Raji (cell line): ENCODE measurements around the gene SYMPK.

ENCODE experiments used
- POLR2A ChIP-seq: IDR thresholded peaks from 2 replicates; pipeline ENCODE4 v1.6.1; 2011; ENCODE audit warnings: low read depth, low read length, control low read depth; ENCODE audit not compliant: insufficient read depth

The SYMPK gene

DNA sequence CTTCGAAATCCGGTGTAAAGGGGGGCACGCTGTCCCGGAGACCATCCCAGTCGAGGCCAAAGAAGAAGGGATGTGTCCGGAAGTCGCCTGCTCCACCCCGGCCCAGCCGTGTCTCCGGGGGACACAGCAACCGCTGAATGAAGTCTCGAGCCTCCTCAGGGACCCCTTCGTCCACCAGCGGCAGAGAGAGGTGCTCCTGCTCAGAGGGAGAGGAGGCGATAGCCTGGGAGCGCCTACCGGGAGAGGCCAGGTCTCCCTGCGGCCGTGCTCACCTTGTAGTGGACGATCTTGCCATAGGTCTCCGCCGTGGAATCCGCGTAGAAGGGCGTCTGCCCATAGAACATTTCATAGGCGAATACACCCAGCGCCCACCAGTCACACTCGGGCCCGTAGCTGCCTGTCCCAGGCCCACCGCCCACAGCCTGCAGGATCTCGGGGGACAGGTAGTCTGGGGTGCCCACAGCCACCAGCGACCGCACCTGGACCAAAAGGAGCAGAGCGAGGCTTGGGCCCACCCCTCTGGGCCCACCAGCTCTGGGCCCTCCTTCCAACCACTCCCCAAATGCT lies 85.5 kb downstream of the SYMPK start:
- no peak for TF ChIP-seq POLR2A

DNA sequence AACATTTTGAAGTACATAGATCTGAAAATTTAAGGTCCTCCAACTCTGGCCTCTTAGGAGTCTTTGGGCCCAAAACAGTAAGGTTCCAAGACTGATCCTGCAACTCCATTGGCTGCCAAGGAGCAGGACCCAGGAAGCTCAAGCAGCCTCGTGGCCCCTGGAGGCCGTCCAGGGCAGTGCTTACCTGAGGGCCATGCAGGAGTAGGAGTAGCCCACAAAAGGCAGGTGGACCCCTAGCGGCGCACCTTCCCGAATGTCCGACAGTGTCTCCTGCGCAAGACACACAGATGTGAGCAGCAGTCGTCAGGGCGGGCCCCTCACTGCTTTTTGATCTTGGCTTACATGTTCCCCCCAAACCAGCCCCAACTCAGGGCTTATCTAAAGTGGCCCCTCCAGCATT lies 88.2 kb downstream of the SYMPK start:
- TF ChIP-seq POLR2A = no peak

- no peak for TF ChIP-seq POLR2A
These were observed 89.6 kb downstream of the SYMPK start for GRCh38 chr19:45773384-45773783.

DNA sequence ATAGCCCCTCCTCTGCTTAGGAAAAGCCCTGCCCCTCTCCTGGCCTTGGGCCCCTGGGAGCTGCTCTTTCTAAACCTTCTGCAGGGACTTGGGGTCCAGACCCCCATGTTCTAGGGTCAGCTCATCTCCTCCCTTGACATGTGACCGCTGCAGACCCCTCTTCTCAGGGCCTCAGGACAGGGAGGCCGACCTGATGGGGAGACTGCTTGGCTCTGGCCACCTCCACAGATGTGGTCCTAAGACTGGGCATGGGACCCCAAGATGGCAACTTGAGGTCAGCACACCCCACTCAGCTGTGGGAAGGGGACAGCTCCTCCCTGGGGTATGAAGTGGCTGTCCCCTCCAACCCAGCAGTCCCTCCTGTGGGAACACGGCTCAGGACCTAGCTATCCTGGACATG lies 90.0 kb downstream of the SYMPK start:
- TF ChIP-seq POLR2A = no peak

DNA sequence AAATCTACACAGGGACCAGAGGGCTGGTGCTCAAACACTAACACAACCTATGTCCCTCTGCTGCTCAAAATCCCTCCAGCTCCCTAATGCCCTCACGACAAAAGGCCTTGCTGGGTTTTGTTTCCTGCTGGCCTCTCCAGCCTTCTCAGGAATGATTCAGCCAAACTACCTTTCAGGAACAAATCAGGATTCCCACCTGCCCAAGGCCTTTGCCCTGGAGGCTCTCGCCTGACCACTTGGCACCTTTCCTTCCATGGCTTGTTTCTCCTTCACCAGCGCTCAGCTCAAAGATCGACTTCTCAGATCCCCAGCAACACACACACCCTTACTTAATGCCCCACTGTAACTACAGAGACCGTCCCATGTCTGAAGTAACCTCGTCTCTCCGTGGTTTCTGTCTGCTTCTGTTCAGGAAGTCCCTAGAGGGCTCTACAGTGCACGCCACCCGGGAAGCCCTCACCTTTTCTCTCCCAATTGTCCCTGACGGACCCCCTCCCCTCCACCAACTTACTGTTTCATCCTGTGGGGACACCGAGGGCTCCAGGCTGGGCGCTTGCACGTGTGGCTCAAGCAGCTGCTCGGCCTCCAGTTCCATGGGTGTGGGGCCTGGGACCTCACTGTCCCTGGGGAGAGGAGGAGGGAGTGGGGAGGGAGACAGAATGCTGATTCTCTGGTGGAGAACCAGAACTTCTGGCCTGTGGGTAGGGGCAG lies 90.7 kb downstream of the SYMPK start:
- TF ChIP-seq POLR2A = no peak

DNA sequence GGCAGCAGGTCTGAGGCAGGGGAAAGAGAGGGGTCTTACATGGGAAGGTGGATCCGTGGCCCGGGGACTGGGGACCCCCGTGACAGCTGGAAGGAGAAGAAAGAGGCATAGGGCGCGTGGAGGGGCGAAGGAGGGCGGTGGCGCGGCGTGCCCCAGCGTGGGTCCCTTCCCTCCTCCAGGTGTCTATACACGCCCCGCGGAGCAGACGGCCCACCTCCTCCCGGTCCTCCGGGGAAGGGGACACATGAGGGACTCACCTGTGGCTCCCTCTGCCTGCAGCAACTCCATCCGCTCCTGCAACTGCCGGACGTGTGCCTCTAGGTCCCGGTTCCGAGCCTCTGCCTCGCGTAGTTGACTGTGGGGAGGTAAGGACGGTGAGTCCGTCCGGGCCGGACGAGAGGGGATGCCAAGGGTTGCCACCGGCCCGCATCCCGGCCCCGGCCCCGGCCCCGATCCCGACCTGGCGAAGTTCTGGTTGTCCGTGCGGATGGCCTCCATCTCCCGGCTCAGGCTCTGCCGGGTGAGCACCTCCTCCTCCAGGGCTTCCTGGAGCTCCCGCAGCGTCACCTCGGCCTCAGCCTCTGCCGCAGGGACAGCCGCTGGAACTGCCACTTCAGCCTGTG lies 91.5 kb downstream of the SYMPK start:
- no peak for TF ChIP-seq POLR2A

GRCh38 chr19:45770192-45771101 lies 92.5 kb downstream of the SYMPK start:
- 0 out of 2 replicates have a peak, but pooled peaks have one; percentile 1 for TF ChIP-seq POLR2A

DNA sequence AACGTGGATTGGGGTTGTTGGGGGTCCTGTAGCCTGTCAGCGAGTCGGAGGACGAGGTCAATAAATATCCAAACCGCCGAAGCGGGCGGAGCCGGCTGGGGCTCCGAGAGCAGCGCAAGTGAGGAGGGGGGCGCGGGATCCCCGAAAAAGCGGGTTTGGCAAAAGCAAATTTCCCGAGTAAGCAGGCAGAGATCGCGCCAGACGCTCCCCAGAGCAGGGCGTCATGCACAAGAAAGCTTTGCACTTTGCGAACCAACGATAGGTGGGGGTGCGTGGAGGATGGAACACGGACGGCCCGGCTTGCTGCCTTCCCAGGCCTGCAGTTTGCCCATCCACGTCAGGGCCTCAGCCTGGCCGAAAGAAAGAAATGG lies 93.1 kb downstream of the SYMPK start:
- no peak for TF ChIP-seq POLR2A

DNA sequence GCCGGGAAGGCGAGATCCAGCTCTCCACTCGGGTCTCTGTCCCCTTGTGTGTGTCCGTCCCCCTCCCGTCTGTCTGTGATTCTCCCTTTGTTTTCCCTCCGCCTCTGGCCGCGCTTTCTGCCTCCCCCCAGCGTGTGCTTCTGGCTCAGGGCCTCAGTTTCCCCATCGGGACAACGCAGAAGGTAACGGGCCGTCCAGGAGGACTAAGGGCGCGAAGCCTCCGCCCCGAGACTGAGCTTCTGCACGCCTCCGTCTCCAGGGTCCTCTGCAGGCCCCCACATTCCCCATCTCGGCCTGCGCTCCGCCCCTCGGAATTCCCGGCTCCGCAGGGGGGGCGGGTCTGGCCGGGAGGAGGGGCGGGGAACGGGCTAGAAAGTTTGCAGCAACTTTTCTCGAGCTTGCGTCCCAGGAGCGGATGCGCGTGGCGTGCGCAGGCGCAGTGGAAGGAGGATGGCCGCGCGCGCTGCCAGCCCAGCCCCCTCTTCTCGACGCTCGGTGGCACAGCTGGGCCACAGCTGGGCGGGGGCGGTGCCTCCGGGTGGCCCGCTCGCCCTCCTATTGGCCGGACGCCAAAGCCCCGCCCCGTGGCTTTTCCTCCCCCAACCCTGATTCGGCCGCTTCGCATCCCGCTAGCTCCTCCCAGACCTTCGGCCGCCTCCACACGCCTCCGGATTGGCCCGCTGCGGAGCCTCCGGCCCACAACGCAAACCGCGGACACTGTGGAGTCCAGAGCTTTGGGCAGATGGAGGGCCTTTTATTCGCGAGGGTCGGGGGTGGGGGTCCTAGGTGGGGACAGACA lies 93.8 kb downstream of the SYMPK start, which contains the start of gene SIX5:
Gene SIX5 (minus strand): TSS at position 269 of the 799 bp plus-strand sequence. CDS start 408 bp downstream, outside the sequence.
- TF ChIP-seq POLR2A = peak; percentile 56

DNA sequence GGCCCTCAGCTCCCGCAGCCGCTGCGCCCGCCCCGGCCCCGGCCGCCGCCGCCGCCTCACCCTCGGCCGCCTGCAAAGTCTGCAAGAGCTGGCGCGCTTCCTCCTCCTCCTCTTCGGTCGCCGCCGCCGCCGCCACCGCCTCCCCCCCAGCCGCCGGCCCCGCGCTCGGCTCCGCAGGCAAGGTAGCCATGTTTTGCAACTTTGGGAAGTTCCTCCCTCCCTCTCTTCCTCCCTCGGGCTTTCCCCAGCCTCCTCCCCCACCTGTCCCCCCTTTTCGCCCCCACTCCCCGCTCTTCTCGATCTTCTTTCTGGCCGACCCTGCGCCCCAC lies 94.3 kb downstream of the SYMPK start:
- no peak for TF ChIP-seq POLR2A

DNA sequence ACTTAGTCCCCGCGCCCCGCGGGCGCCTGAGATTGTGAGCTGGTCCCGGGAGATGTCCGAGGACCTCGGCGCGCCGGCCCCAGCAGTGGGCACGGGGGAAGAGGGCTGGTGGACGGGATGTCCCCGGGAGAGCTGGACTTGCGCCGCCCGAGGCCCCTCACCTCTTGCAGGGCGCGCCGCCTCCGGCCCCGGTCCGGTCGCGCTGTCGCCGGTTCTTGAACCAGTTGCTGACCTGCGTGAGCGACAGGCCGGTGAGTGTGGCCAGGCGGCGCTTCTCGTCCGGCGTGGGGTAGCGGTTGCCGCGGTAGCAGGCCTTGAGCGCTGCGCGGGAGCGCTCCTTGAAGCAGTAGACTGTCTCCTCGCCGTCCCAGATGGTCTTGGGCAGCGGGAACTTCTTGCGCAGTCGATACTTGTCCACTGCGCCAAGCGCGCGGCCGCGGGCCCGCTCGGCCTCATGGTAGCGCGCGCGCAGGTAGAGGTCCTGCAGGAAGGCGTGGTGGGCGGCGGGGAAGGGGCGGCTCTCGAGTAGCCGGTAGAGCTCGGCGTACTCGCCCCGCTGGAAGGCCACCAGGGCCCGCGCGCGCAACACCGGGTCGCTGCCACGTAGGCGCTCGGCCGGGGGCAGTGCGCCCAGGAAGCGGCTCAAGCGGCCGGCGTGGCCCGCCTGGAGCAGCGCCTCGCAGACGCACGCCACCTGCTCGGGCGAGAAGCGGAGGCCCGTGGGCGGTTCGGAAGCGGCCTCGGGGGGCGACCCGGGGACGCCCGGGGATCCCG lies 94.9 kb downstream of the SYMPK start:
- TF ChIP-seq POLR2A = no peak

- no peak for TF ChIP-seq POLR2A
These were observed 95.5 kb downstream of the SYMPK start for GRCh38 chr19:45767410-45767880.

GRCh38 chr19:45766869-45767346 lies 96.0 kb downstream of the SYMPK start:
- no peak for TF ChIP-seq POLR2A
